Activated naive CD4-positive, alpha-beta T cell treated with anti-CD3 and anti-CD28 coated beads, Interleukin-2, amount 50 U/mL, for 16 hours (primary cell): ENCODE results near the gene TMEM185A.
"Not testable (repeated sequence)": the region's sequence is repeated elsewhere in the genome, so short reads cannot be mapped to it uniquely, and the experiment has no call there.

ENCODE experiments used
- DNase-seq: peaks from one replicate; pipeline ENCODE4 v3.0.0-alpha.2; 2020

TMEM185A gene

GRCh38 chrX:149549701-149550100 is 81.9 kb downstream of the TMEM185A start, which contains the start of gene HSFX3:
HSFX3 (minus strand) TSS chrX:149549924; CDS start chrX:149549852, 72 bp downstream.
- not testable (repeated sequence) for DNase-seq

GRCh38 chrX:149547782-149548181 is 83.8 kb downstream of the TMEM185A start:
- not testable (repeated sequence) for DNase-seq

GRCh38 chrX:149546962-149547361 is 84.6 kb downstream of the TMEM185A start:
- not testable (repeated sequence) for DNase-seq
